Urothelium cell line (cell line): ENCODE results near the gene CLASP2.

ENCODE experiments used
- DNase-seq: peaks from one replicate; pipeline ENCODE4 v3.0.0; 2011; ENCODE audit warnings: low spot score, mixed read lengths
- FAIRE-seq: peaks from 2 replicates; lab custom pipeline; 2011; peaks lifted over from hg19 to GRCh38; lab: Jason Lieb, UNC

CLASP2 gene

GRCh38 chr3:33639889-33640288 is 78.2 kb downstream of the CLASP2 start:
- FAIRE-seq, result no peak
- no peak for DNase-seq

GRCh38 chr3:33637482-33637881 is 80.6 kb downstream of the CLASP2 start:
- FAIRE-seq (no peak), DNase-seq (no peak)

GRCh38 chr3:33636125-33636850 is 81.8 kb downstream of the CLASP2 start:
- FAIRE-seq, result no peak
- peak; percentile 25 for DNase-seq

- FAIRE-seq, result no peak
These were observed 83.8 kb downstream of the CLASP2 start for GRCh38 chr3:33634262-33634661.

GRCh38 chr3:33629219-33629618 is 88.8 kb downstream of the CLASP2 start:
- no peak for FAIRE-seq

More at GRCh38 chr3:33634262-33634661, 83.8 kb downstream of the CLASP2 start:
- DNase-seq, result no peak

GRCh38 chr3:33624756-33625155 is 93.3 kb downstream of the CLASP2 start:
- FAIRE-seq, result no peak
- DNase-seq, result no peak

More at GRCh38 chr3:33629219-33629618, 88.8 kb downstream of the CLASP2 start:
- DNase-seq, result no peak

GRCh38 chr3:33613041-33613440 is 105.0 kb downstream of the CLASP2 start:
- DNase-seq (no peak), FAIRE-seq (no peak)

- DNase-seq, result no peak
- no peak for FAIRE-seq
These were observed 105.4 kb downstream of the CLASP2 start for GRCh38 chr3:33612607-33613006.

GRCh38 chr3:33602829-33603228 is 115.2 kb downstream of the CLASP2 start:
- no peak for FAIRE-seq
- DNase-seq, result no peak

GRCh38 chr3:33597257-33597689 is 120.8 kb downstream of the CLASP2 start:
- no peak for DNase-seq
- no peak for FAIRE-seq

- DNase-seq, result no peak
- FAIRE-seq, result no peak
These were observed 125.1 kb downstream of the CLASP2 start for GRCh38 chr3:33592999-33593398.

- FAIRE-seq, result no peak
- DNase-seq, result no peak
These were observed 127.5 kb downstream of the CLASP2 start for GRCh38 chr3:33590541-33590940.

- FAIRE-seq (no peak), DNase-seq (no peak)
These were observed 131.7 kb downstream of the CLASP2 start for GRCh38 chr3:33586402-33586801.

- DNase-seq (no peak), FAIRE-seq (no peak)
These were observed 135.8 kb downstream of the CLASP2 start for GRCh38 chr3:33582234-33582633.

GRCh38 chr3:33581666-33582065 is 136.4 kb downstream of the CLASP2 start:
- no peak for FAIRE-seq
- no peak for DNase-seq

- FAIRE-seq, result no peak
- DNase-seq, result no peak
These were observed 138.2 kb downstream of the CLASP2 start for GRCh38 chr3:33579840-33580239.

GRCh38 chr3:33579178-33579510 is 138.9 kb downstream of the CLASP2 start:
- DNase-seq, result no peak

GRCh38 chr3:33578325-33579177 is 139.5 kb downstream of the CLASP2 start:
- DNase-seq, result peak; percentile 13
- FAIRE-seq, result no peak

More at GRCh38 chr3:33579178-33579510, 138.9 kb downstream of the CLASP2 start:
- no peak for FAIRE-seq

GRCh38 chr3:33577588-33577987 is 140.5 kb downstream of the CLASP2 start:
- FAIRE-seq (no peak), DNase-seq (no peak)

- FAIRE-seq (peak; percentile 44), DNase-seq (no peak)
These were observed 140.9 kb downstream of the CLASP2 start for GRCh38 chr3:33577173-33577572.

GRCh38 chr3:33575311-33575710 is 142.7 kb downstream of the CLASP2 start:
- FAIRE-seq (no peak), DNase-seq (no peak)

GRCh38 chr3:33557829-33558228 is 160.2 kb downstream of the CLASP2 start:
- FAIRE-seq (no peak), DNase-seq (no peak)
